Mucosa of descending colon (tissue), 3 donors: ENCODE measurements around the gene NUTF2. TPM values are rescaled to one million over a fixed set of nuclear protein-coding genes. Genes with fewer than 3 reads are reported as not detected.
A peak's percentile ranks its signal among the peaks of the same experiment; 100 is the strongest.

Experiments used
- ATAC-seq: fragments of 200-7000 bp; cut with Tn5 transposase; one replicate; pipeline ENCODE4 v1.9.1; 2020; ENCODE audit warnings: mild to moderate bottlenecking, moderate library complexity
- DNase-seq, 3 donors: peaks; one replicate each; pipeline ENCODE4 v3.0.0-alpha.2; 2020
- H3K36me3 ChIP-seq: fragments of 200-600 bp; one replicate; pipeline ENCODE4 v1.8.0; 2021; ENCODE audit warnings: low read depth, mild to moderate bottlenecking
- H3K4me1 ChIP-seq: fragments of 200-600 bp; one replicate; pipeline ENCODE4 v1.8.0; 2021; ENCODE audit warnings: low read depth, mild to moderate bottlenecking
- H3K4me3 ChIP-seq: fragments of 200-600 bp; one replicate; pipeline ENCODE4 v1.8.0; 2021; ENCODE audit warnings: mild to moderate bottlenecking
- H3K9me3 ChIP-seq: fragments of 200-600 bp; one replicate; pipeline ENCODE4 v1.8.0; 2021; ENCODE audit warnings: mild to moderate bottlenecking
- intact Hi-C, 2 donors: fragments of 100-400 bp; cut with DNase I in 1 of 2; cut with micrococcal nuclease in 1 of 2; formaldehyde crosslinking; loops; one replicate each; pipeline versions ENCODE4 v1.11.0 to v1.11.1; 2022; cut with DNase I, micrococcal nuclease
- long read RNA-seq, 2 donors: library from polyadenylated mRNA; unstranded; transcript quantifications; one replicate each; pipeline ENCODE4 v2.0.0, GENCODE V29; 2019 to 2021
- total RNA-seq, 3 donors: library from RNA; stranded (reverse); fragmentation: NEBNext Ultra II Directional in 2 of 3; extraction: Animal tissue kit (Norgen Biotek cat#: 25700) in 2 of 3; gene quantifications; one replicate each; pipeline versions ENCODE4 v1.2.1 to v1.2.4, GENCODE V29; 2021 to 2023
- TF ChIP-seq, protein P1 (sequence below): fragments of 200-600 bp; IDR thresholded peaks from one replicate; pipeline ENCODE4 v1.8.0; 2022; ENCODE audit warnings: antibody characterized with exemption, mild to moderate bottlenecking
- donor health status: DM: no; HTN: no; CAD: no; lungs with moderate emphysema.
- donor health status: DM: no; HTN: no; CAD: no.
- donor health status: DM: no; HTN: yes; CAD: no.

The NUTF2 gene
- 10 to 100 TPM; 56.0 to 69.3 (median 58.0) TPM for total RNA-seq
- long read RNA-seq, donor 1, transcript NUTF2-206 (5 exons, 1,119 nt) = minor isoform, 6 of 28 reads
- long read RNA-seq, donor 1, transcript NUTF2-201 (5 exons, 2,321 nt) = major isoform, 19 of 28 reads
- long read RNA-seq, donor 1, partial matches to known transcripts = 0 of 28 reads
- long read RNA-seq, donor 1, other reads (novel, unspliced or antisense) = 2 of 28 reads
- long read RNA-seq, donor 2, transcript NUTF2-201 (5 exons, 2,321 nt) = major isoform, 27 of 38 reads
- long read RNA-seq, donor 2, partial matches to known transcripts = 3 of 38 reads
- long read RNA-seq, donor 2, other reads (novel, unspliced or antisense) = 0 of 38 reads

DNA sequence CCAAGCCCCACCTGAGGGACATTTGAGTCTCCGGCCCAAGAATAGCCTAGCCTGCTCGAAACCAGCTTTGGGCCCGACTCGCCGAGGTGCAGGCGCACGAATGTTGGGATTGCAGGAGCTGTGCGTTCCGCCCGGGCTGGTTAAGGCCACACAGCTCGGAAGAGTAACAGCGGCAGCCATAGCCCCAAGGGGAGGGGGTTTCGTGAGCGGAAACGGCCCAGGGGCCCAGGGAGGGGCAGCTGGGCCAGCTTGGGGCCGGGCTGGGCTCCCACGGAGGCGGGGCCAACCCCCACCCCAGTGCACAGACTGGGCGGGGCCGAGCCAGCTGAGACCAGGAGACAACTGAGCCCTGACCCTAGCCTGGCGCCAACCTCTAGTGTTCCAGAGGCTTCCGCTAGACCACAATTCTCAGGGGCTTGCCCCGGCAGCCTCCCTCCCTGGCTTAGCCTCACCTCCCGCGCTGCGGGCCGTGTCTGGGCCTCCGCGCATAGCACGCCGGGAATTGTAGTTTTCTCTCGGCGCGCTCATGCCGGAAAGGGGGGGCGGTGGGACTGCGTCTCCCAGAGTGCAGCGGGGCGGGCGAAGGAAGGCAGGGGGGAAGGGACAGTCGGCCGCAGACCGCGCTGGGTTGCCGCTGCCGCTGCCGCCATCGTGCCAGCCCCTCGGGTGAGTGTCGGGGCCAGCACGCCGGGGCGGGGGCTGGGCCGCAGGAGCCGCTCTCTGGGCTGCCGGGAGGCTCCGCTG, at the start of gene NUTF2:
Gene NUTF2, plus strand, starts transcription at position 614 of the 744 bp plus-strand sequence. CDS start 18,198 bp downstream, outside the sequence.
- no peaks in the 10 kb centered on the region for H3K36me3 ChIP-seq
- ATAC-seq = peak; percentile 83
- TF ChIP-seq, protein P1, sequence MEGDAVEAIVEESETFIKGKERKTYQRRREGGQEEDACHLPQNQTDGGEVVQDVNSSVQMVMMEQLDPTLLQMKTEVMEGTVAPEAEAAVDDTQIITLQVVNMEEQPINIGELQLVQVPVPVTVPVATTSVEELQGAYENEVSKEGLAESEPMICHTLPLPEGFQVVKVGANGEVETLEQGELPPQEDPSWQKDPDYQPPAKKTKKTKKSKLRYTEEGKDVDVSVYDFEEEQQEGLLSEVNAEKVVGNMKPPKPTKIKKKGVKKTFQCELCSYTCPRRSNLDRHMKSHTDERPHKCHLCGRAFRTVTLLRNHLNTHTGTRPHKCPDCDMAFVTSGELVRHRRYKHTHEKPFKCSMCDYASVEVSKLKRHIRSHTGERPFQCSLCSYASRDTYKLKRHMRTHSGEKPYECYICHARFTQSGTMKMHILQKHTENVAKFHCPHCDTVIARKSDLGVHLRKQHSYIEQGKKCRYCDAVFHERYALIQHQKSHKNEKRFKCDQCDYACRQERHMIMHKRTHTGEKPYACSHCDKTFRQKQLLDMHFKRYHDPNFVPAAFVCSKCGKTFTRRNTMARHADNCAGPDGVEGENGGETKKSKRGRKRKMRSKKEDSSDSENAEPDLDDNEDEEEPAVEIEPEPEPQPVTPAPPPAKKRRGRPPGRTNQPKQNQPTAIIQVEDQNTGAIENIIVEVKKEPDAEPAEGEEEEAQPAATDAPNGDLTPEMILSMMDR = no peak
- no peaks in the 10 kb centered on the region for H3K9me3 ChIP-seq
- peak; percentile 97 to 98 (median 98) for DNase-seq
- H3K4me3 ChIP-seq = peak within 1 kb of the TSS; percentile 91
- intact Hi-C loops = no loop called here
- peaks cover 40% of the 10 kb centered on the region for H3K4me1 ChIP-seq

DNA sequence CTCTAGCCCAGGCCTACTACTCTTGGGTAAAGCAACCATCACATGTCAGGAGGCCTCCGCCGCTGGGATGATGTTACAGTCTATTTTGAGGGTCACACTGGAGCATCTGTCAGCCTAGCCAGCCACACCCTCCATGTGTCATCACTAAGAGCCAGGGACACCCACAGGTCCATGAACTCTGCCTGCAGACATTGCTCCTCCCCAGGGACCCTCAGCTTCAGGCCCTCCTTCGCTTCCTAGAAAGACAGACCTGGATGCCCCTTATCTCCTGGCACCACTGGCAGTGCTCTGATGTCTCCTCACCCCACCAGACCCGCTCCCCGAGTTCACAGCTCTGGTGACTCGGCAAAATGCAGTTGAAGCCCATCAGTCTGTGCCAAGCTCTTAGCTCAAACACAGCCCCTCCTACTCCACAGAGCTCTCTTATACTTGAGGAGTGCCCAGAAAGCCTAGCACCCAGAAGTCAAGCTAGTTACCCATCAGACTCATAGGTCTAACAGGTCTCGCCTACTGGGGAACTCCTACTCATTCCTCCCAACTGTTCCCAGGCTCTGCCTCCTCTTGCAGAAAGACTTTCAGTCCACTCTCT, 46.3 kb upstream of the NUTF2 start:
- no peak overlapping the region for H3K4me3 ChIP-seq
- DNase-seq = no peak
- TF ChIP-seq, protein P1 = no peak
- intact Hi-C loops = no loop called here
- peaks cover 7% of the 10 kb centered on the region for H3K4me1 ChIP-seq
- ATAC-seq = peak; percentile 8
- H3K36me3 ChIP-seq = no peaks in the 10 kb centered on the region
- no peaks in the 10 kb centered on the region for H3K9me3 ChIP-seq

DNA sequence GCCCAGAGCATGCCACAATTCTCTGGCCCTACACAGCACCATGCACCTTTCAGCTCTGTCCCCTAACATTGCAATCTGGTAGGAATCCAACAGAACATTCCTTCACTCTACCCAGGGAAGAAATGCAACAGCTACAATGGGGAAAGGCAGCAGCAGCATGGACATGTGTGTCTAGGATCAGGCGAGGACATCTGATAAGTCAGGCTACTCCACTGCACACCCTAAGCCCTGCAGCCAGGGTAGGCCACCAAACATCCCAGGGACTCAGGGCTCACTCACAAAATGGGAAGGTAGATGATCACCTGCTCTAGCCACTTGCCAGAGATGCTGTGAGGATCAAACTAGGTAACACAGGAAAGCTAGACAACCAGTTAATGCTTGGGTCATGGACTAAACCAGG, 45.5 kb upstream of the NUTF2 start:
- ATAC-seq (no peak), DNase-seq (no peak)
- Histone ChIP-seq H3K4me1 (peaks cover 11% of the 10 kb centered on the region), H3K36me3 (no peaks in the 10 kb centered on the region), H3K9me3 (no peaks in the 10 kb centered on the region), H3K4me3 (no peak overlapping the region)
- intact Hi-C loops = no loop called here
- TF ChIP-seq, protein P1 = no peak

DNA sequence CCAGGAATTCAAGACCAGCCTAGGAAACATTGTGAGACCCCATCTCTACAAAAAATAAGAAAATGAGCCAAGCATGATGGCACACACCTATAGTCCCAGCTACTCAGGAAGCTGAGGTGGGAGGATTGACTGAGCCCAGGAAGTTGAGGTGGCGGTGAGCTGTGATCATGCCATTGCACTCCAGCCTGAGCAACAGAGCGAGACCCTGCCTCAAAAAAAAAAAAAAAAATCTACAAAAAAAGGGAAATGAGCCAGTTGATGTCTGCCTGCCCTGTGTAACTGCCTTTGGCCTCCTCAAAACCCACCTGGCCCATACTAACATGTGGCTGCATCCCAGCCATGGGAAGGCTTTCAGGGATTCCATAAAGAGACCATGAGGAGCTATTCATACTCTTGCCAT, 44.9 kb upstream of the NUTF2 start:
- H3K9me3 ChIP-seq = no peaks in the 10 kb centered on the region
- H3K4me1 ChIP-seq = peaks cover 11% of the 10 kb centered on the region
- ATAC-seq (no peak), DNase-seq (no peak)
- intact Hi-C loops = no loop called here
- no peaks in the 10 kb centered on the region for H3K36me3 ChIP-seq
- H3K4me3 ChIP-seq = no peak overlapping the region
- TF ChIP-seq, protein P1 = no peak

DNA sequence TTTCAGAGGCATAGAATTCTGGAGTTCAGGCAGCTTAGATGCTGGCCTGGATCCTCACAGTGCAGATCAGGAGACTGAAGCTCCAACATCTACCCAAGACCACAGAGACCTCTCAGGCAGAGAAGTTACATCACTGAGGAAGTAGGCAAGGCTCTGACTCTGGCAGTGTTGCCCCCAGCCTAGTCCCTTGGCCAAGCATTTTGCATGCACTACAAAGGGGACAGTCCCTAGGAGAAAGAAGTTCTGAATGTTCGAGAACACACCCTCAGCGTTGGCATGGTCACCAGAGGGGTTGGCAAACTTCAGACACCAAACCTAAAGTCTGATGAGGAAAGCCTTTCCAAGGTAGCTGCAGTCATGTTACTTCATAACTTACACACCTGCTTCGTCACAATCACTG, 42.8 kb upstream of the NUTF2 start:
- Histone ChIP-seq H3K4me1 (peaks cover 18% of the 10 kb centered on the region), H3K9me3 (no peaks in the 10 kb centered on the region), H3K4me3 (no peak overlapping the region), H3K36me3 (no peaks in the 10 kb centered on the region)
- no peak for ATAC-seq
- TF ChIP-seq, protein P1 = no peak
- no peak for DNase-seq
- intact Hi-C loops = no loop called here
